Measurements from ENCODE around the gene ELF1.
"Not testable (repeated sequence)": the region's sequence is repeated elsewhere in the genome, so short reads cannot be mapped to it uniquely, and the experiment has no call there.

ELF1 gene

GRCh38 chr13:40931719-40932118, 87.4 kb downstream of the ELF1 start:
- DNase-seq, result no peak

GRCh38 chr13:40929883-40930282, 89.2 kb downstream of the ELF1 start:
- not testable (repeated sequence) for DNase-seq

- DNase-seq, result no peak
Observed at GRCh38 chr13:40928980-40929379, 90.1 kb downstream of the ELF1 start.

GRCh38 chr13:40927929-40928328, 91.2 kb downstream of the ELF1 start:
- no peak for DNase-seq

- DNase-seq, result no peak
Observed at GRCh38 chr13:40923867-40924266, 95.2 kb downstream of the ELF1 start.

- DNase-seq, result no peak
Observed at GRCh38 chr13:40922437-40923040, 96.6 kb downstream of the ELF1 start.

GRCh38 chr13:40920826-40921225, 98.3 kb downstream of the ELF1 start:
- DNase-seq, result no peak

GRCh38 chr13:40919901-40920300, 99.2 kb downstream of the ELF1 start:
- not testable (repeated sequence) for DNase-seq

- no peak for DNase-seq
Observed at GRCh38 chr13:40916207-40916998, 102.7 kb downstream of the ELF1 start.

- DNase-seq, result not testable (repeated sequence)
Observed at GRCh38 chr13:40914863-40915262, 104.3 kb downstream of the ELF1 start.

GRCh38 chr13:40911341-40911740, 107.8 kb downstream of the ELF1 start:
- DNase-seq, result no peak

- DNase-seq, result no peak
Observed at GRCh38 chr13:40910324-40911050, 108.6 kb downstream of the ELF1 start.

- not testable (repeated sequence) for DNase-seq
Observed at GRCh38 chr13:40909541-40910200, 109.4 kb downstream of the ELF1 start.

GRCh38 chr13:40908546-40908945, 110.6 kb downstream of the ELF1 start:
- no peak for DNase-seq

GRCh38 chr13:40901032-40901431, 118.1 kb downstream of the ELF1 start:
- DNase-seq, result not testable (repeated sequence)

- not testable (repeated sequence) for DNase-seq
Observed at GRCh38 chr13:40900568-40900967, 118.5 kb downstream of the ELF1 start.

GRCh38 chr13:40897053-40897452, 122.1 kb downstream of the ELF1 start:
- no peak for DNase-seq

- no peak for DNase-seq
Observed at GRCh38 chr13:40895227-40896184, 123.6 kb downstream of the ELF1 start.

GRCh38 chr13:40893573-40893972, 125.5 kb downstream of the ELF1 start:
- not testable (repeated sequence) for DNase-seq

GRCh38 chr13:40886017-40886416, 133.1 kb downstream of the ELF1 start:
- DNase-seq, result no peak

GRCh38 chr13:40884175-40884574, 134.9 kb downstream of the ELF1 start:
- DNase-seq, result not testable (repeated sequence)
